SH-SY5Y (cell line): ENCODE measurements around the gene ALOX12.

Source experiments
- GATA2 ChIP-seq: IDR thresholded peaks from 2 replicates; pipeline ENCODE4 v1.6.1; 2011; ENCODE audit warnings: mild to moderate bottlenecking, low read depth, low read length
- GATA3 ChIP-seq: IDR thresholded peaks from 2 replicates; pipeline ENCODE4 v1.6.1; 2011; ENCODE audit warnings: low read depth, mild to moderate bottlenecking, low read length, moderate library complexity

- TF ChIP-seq GATA2 = no peak
- no peak for TF ChIP-seq GATA3
Observed at GRCh38 chr17:6985266-6985665, 10.6 kb upstream of the ALOX12 start.
